NCI-H128 (cell line): ENCODE results near the gene PROK1.
A peak's percentile ranks its signal among the peaks of the same experiment; 100 is the strongest.
"Not testable (repeated sequence)": the region's sequence is repeated elsewhere in the genome, so short reads cannot be mapped to it uniquely, and the experiment has no call there.

ENCODE experiments used
- DNase-seq: peaks from one replicate; lab custom pipeline; 2025; ENCODE audit not compliant: unreplicated experiment; lab: John Stamatoyannopoulos, UW

PROK1 gene, protein sequence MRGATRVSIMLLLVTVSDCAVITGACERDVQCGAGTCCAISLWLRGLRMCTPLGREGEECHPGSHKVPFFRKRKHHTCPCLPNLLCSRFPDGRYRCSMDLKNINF

DNA sequence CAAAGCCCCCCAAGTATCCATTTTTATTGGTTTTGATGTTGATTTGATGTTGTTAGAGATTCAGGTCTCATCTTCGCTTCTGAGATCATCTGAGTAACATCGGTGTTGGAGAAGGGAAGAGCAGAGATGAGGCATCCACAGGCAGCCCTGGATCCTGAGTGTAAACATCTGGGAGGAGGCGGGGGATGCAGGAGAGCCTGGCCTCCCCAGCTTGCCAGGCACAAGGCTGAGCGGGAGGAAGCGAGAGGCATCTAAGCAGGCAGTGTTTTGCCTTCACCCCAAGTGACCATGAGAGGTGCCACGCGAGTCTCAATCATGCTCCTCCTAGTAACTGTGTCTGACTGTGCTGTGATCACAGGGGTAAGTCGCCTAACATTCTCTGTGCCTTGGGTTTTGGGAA lies at the start of gene PROK1:
PROK1 (plus strand) TSS at position 221 of the 400 bp plus-strand sequence; CDS start at position 289, 68 bp downstream.
- DNase-seq, result no peak

- DNase-seq, result no peak
Measured at GRCh38 chr1:110403805-110404204, 47.1 kb upstream of the PROK1 start.

- DNase-seq, result no peak
Measured at GRCh38 chr1:110404401-110404800, 46.5 kb upstream of the PROK1 start.

DNA sequence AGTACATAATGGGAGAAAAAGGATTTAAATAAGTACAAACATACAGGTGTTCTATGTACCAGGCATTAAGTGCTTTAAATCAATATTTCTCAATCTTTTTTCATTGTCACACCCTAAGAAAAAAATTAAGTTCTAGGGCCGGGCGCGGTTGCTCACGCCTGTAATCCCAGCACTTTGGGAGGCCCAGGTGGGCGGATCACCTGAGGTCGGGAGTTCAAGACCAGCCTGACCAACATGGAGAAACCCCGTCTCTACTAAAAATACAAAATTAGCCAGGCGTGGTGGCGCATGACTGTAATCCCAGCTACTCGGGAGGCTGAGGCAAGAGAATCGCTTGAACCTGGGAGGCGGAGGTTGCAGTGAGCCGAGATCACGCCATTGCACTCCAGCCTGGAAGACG lies 44.5 kb upstream of the PROK1 start:
- not testable (repeated sequence) for DNase-seq

DNA sequence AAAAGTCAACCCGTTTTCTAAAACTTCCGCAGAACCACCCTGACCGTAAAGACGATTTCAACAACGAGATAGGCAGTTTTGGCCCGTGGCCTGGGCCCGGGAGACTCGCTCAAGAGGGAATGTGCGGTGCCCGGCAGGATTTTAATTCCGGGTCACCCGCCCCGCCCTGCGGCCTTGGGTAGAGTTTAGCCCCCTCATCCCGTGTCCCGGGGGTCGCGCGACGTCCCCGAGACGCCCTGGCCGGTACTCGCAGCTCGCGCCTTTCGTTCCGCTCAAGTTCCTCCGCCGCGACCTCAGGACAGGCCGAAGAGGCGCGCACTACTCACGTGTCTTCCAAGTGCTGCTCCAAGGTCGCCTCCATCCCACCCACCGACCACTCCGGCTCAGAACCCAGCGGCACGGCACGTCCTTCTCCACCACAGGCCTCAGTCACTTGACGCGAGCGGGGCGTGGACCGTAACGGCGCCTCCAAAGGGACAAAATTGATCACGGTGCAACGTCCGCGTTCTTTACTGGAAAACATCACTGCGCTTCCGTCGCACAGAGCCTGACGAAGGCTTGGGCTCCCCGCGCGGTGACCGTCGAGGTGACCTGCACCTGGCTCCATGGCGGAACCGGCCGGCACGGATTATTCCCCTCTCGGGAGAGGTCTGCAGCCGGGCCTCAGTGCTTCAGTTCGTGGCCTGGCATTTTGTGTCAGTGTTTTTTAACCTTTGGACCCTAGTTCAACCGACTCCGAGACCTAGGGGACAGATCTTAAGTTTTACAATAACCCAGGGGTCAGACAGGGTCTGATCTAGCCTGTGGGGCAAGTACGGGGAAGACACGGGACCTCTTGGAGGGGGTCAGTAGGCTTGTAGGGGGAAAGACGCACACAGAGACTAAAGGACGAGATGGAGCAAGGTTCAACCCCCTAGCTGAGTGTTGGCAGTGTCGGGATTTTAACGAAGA lies 43.4 kb upstream of the PROK1 start, which contains the start of gene LAMTOR5:
LAMTOR5 (minus strand) TSS at position 435 of the 951 bp plus-strand sequence; CDS start at position 361, 74 bp downstream.
- DNase-seq, result peak; percentile 86

DNA sequence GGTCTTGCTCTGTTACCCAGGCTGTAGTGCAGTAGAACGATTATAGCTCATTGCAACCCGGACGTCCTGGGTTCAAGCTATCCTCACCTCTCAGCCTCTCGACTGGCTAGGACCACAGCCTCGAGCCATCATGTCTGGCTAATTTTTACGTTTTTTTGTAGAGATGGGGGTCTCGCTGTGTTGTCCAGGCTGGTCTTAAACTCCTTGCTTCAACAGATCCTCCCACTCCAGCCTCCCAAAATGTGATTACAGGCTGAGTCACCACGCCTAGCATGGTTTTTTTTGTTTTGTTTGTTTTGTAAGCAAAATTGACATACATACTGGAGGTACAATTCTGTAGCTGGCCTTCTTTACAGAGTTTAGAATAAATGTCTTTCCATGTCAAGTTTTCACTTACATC lies 42.5 kb upstream of the PROK1 start:
- no peak for DNase-seq

GRCh38 chr1:110409316-110409715 lies 41.6 kb upstream of the PROK1 start:
- no peak for DNase-seq

DNA sequence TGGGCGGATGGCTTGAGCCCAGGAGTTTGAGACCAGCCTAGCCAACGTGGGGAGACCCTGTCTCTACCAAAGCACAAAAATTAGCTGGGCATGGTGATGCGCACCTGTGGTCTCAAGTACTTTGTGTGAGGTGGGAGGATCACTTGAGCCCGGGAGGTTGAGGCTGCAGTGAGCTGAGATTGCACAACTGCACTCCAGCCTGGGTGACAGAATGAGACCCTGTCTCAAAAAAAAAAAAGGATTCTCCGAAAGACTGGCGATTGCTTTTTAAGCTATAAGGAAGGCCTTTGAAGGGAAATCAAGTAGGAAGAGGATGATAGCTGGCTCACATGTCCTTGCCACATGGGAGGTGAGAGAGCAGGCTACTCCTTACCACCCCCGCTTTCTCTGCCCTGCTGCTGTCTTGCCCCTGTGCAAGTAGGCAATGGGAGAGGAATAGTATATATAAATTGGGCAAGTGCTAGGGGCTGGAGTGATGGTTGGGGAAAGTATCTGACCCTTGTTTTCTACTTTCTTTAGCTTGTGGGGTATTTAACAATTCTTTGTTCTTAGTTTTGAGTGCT lies 39.7 kb upstream of the PROK1 start:
- no peak for DNase-seq

DNA sequence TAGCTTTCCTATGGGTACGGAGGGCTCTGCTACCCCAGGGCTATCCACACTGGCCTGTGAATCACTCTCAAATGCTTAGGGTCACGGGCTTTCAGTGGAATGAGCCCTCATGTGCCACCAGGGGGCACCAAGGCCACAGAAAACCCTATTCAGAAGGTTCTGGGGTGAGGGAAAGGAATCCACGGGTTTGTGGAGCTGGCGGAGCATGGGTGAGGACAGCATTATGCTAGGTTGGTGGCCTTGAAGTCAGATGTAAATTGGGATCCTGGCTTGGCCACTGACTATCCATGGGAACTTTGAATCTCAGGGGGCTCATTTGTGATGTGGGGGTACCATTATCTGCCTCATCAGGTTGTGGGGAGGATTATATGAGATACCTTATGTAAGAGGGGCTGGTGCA lies 38.4 kb upstream of the PROK1 start:
- DNase-seq, result peak; percentile 6

DNA sequence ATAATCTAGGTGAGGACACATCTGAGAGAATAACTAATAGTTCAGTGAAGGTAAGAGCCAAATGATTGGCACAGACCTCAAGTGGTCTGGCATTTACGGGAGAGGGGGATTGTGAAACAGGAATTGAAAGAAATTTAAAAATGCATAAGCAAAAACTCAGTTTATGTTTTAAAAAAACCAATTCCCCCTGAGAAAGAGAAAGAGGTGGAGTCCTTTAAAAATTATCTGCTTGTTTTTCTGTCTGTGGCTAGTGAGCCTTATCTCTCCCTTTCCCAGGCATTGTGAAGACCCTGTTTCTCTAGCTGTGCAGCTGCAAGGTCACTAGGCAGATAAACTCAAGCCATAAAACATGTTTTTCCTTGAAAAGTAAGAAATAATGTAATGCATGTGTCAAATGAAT lies 37.9 kb upstream of the PROK1 start:
- DNase-seq, result not testable (repeated sequence)

- DNase-seq, result no peak
Measured at GRCh38 chr1:110418729-110419128, 32.2 kb upstream of the PROK1 start.

DNA sequence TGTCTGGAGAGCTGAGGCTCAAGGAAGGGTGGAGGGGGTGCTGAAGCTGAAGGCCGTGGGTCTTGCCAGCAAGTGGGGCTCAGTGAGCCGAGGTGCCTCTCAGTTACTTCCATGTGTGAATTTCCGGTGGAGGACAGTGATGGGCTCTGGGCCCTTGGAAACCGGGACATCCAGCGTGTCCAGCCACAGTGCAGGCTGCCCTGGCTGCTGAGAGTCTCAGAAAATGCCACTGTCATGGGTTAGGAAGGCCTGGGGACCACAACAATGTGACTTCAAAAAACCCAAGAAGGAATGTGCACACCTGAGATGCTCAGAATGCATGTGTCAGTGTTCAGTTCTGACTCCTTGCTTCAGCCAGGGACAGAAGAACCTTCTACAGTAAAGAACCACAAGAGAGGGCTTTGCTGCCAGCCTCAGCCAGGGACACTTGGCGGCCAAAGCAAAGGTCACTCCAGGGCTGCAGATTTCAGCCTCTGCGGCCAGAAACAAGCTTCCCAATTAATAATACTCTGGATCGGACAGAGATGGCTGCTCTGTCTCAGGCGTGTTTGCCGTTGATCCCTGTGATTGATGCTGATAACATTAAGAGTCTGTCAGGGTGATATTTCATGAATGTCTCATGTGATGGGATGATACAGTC lies 30.8 kb upstream of the PROK1 start:
- DNase-seq, result no peak

DNA sequence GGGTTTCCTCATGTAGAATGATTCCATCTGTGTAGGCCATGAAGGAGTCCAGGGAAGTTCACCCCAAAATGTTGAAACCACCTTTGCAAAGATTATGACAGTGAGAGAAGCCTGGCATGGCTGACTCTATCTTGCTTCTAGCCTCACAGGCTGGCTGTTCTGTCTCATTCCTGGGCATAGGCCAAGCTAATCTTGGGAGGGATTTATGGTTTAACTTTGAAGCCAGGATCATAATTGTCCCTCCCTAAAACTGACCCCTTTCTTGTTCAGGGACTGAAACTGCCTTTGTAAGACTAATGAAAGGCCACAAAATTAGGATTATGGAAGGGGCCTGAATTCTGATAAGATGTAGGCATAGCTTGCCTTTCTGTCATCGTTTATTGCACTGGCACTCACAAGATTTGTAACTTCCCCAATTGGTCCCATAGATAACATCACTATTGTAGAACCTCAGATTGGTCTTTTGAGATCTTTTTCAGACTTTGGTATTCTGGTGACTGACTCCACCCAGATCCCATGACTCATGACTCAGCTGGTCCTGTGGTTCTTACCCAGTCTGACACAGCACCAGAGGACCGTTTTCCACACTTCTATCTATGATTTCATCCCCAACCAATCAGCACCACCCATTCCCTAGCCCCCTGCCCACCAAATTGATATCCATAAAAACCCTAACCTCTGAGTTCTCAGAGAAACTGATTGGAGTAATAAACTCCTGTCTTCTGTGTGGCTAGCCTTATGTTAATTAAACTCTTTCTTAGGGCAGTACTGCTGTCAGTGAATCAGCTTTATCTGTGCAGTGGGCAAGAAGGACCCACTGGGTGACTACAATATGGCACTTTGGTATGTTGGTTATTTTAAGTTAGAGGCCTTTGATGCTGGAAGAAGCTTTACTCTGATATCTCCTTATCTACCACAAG lies 29.8 kb upstream of the PROK1 start:
- DNase-seq, result no peak

- no peak for DNase-seq
Measured at GRCh38 chr1:110424699-110425611, 26.0 kb upstream of the PROK1 start.

- DNase-seq, result no peak
Measured at GRCh38 chr1:110425612-110426152, 25.3 kb upstream of the PROK1 start.

- no peak for DNase-seq
Measured at GRCh38 chr1:110426854-110427253, 24.1 kb upstream of the PROK1 start.

DNA sequence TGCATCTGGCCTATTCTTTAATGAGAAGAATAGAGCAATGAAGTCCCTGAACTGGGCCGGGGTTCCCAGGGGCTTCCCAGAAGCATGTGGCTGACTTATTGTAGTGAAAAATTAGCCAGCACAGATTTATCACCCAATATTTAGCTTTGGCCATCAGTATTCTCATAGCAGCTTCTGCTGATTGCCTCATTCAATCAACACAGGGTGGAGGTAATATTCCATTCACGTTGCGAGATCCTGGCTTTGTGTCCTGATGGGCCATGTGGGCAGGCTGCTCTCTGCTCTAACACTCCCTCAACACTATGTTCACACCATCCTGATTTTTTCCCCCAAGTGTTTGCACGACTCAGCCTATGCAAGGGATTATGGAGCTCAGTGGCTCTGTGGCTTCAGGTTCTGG lies 22.0 kb upstream of the PROK1 start:
- no peak for DNase-seq

GRCh38 chr1:110430366-110430765 lies 20.6 kb upstream of the PROK1 start:
- no peak for DNase-seq

DNA sequence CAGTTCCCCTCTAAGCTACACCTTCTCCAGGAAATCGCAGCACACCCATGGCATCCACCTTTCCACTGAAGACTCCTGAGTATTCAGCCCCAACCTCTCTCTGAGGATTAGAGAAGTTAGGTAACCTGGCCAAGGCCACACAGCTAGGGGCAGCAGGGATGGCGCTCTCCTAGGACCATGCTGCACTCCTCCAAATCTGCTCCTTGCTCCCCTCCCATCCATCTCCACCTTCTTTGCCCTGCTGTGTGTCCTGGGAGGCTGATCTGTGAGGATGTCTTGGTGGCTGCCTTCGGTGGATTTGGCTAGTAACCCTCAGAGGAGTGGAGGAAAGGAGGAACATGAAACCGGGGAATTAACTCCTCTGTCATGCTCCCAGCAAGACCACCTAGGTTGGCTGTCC lies 20.0 kb upstream of the PROK1 start:
- DNase-seq, result no peak
